HG03066 (cell line): ENCODE results near the gene SELPLG.
"Not testable (repeated sequence)": the region's sequence is repeated elsewhere in the genome, so short reads cannot be mapped to it uniquely, and the experiment has no call there.

Experiments
- ATAC-seq: cut with Tn5 transposase; IDR thresholded peaks from one replicate; pipeline ENCODE4 v1.9.1; 2021; ENCODE audit warnings: low read depth; ENCODE audit not compliant: unreplicated experiment

SELPLG gene

GRCh38 chr12:108656247-108656646 lies 22.6 kb upstream of the SELPLG start:
- ATAC-seq = not testable (repeated sequence)

GRCh38 chr12:108655812-108656175 lies 22.1 kb upstream of the SELPLG start:
- not testable (repeated sequence) for ATAC-seq

- ATAC-seq = not testable (repeated sequence)
Observed at GRCh38 chr12:108654622-108655021, 20.9 kb upstream of the SELPLG start.

GRCh38 chr12:108653922-108654321 lies 20.2 kb upstream of the SELPLG start:
- no peak for ATAC-seq

GRCh38 chr12:108653082-108653516 lies 19.4 kb upstream of the SELPLG start:
- no peak for ATAC-seq

- no peak for ATAC-seq
Observed at GRCh38 chr12:108650083-108650482, 16.4 kb upstream of the SELPLG start.

- no peak for ATAC-seq
Observed at GRCh38 chr12:108649669-108650068, 16.0 kb upstream of the SELPLG start.

GRCh38 chr12:108649126-108649525 lies 15.4 kb upstream of the SELPLG start:
- ATAC-seq = no peak

GRCh38 chr12:108648371-108648770 lies 14.7 kb upstream of the SELPLG start:
- no peak for ATAC-seq

- no peak for ATAC-seq
Observed at GRCh38 chr12:108647585-108648287, 14.0 kb upstream of the SELPLG start.

GRCh38 chr12:108646600-108647579 lies 13.2 kb upstream of the SELPLG start:
- no peak for ATAC-seq

GRCh38 chr12:108645686-108646599 lies 12.2 kb upstream of the SELPLG start:
- no peak for ATAC-seq

GRCh38 chr12:108644811-108645120 lies 11.1 kb upstream of the SELPLG start:
- no peak for ATAC-seq

GRCh38 chr12:108643941-108644810 lies 10.5 kb upstream of the SELPLG start:
- no peak for ATAC-seq

- ATAC-seq = no peak
Observed at GRCh38 chr12:108642899-108643654, 9.4 kb upstream of the SELPLG start.

GRCh38 chr12:108642269-108642870 lies 8.7 kb upstream of the SELPLG start:
- no peak for ATAC-seq

- ATAC-seq = no peak
Observed at GRCh38 chr12:108641446-108642268, 8.0 kb upstream of the SELPLG start.
